ENCODE data around the gene TOMM20.
"Not testable (repeated sequence)": the region's sequence is repeated elsewhere in the genome, so short reads cannot be mapped to it uniquely, and the experiment has no call there.

The TOMM20 gene

DNA sequence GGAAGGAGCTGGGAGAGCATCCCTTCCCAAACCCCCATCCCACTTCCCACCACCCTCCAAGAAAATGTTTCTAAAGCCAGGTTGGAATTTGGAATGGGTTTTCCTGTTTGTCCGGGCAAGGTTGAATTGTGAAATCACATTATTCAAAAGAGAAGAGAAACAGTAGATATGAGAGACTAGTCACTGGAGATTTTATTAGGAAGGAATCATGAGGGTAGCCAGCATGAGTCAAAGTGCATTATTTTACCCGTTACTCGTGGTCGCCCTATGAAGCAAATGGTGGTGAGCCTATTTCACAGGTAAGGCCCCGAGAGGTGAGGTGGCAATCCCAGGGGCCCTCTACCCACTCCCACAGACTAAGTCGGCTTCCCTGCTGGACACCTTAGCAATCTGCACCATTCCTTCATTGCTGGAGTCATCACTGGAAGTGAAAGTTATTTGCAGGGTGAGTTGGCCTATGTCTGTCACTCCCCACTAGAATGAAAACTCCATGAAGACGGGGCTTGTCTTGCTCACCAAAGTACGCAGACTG, 52.8 kb downstream of the TOMM20 start:
- peak overlapping the region in 1 of 3 experiments; percentile 7 for H3K4me3 Mint-ChIP-seq
- H3K27me3 Mint-ChIP-seq (ENCODE audit: low read depth), result peaks cover 4% of the 10 kb centered on the region
- H3K9me3 Mint-ChIP-seq, result no peaks in the 10 kb centered on the region
- no peak for TF ChIP-seq CTCF (IDR thresholded peaks at IDR 0.05; ENCODE audit: unreplicated experiment in 3 of 3)
- H3K27ac Mint-ChIP-seq, result peak overlapping the region; percentile 84 to 94 (median 91)
- no peaks in the 10 kb centered on the region for H3K36me3 Mint-ChIP-seq (ENCODE audit: low read depth)
- H3K4me1 Mint-ChIP-seq, result peaks cover 37% of the 10 kb centered on the region

DNA sequence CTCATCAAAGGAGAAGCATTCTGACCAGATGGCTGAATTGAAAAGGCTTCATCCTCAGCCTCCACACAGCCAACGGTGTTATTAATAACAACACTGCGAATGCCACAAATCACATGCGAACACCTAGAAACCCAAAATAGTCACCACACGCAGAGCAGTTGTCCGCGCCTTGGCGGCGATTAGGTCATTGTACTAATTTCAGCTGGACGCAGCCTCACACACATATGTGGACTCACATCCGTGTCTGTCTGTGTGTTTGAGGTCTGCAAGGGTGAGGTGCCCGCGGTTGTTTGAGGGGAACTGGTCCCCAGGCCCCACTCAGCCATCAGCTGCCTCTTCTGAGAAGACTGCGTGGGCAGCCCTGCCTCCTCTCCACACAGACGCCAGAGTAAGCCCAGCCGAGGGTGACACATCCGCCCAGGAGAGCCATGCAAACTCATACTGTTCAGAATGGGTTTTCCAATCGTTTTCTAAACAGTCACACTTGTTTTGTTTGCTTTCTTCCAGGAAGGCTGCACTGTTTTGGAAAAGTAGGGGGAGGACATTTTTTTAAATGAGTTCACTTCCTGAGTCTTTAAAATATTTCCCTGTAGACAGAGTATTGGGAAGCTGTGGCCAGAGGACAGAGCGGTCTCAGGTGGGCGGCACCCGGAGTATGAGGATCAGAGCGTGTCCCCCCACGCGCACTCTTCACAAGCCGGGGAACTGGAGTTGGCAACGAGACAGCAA, 53.4 kb downstream of the TOMM20 start:
- TF ChIP-seq CTCF (IDR thresholded peaks at IDR 0.05; ENCODE audit: unreplicated experiment in 3 of 3), result no peak
- Mint-ChIP-seq H3K4me1 (peaks cover 39% of the 10 kb centered on the region), H3K27me3 (ENCODE audit: low read depth) (peaks cover 4% of the 10 kb centered on the region), H3K9me3 (no peaks in the 10 kb centered on the region), H3K36me3 (ENCODE audit: low read depth) (no peaks in the 10 kb centered on the region), H3K4me3 (peak overlapping the region in 2 of 3 experiments; percentile 7 to 42), H3K27ac (peak overlapping the region; percentile 84 to 94 (median 91))

DNA sequence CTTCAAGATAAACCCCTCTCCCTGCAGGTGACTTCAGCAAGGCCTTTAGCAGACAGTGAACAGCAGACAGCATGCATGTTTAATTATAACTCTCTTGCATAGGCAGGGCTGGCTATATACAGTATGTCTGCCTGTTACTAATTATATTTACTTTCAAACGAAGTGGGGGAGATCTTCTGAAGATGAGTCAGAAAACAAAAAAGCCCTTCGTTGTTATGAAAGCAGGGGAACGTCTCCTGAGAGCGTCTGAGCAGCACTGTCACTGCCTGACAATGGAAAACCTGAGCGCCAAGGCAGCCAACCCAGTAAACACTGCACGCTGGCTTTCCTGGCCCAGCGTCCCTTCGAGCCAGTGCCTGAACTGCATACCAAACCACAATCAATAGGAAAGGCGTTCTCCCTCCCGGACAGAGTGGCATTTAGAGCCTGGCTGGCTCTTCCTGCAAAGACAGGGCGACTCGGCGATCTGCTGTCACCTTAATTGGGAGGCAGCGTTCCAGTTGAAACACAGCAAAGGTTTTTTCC, 54.1 kb downstream of the TOMM20 start:
- Mint-ChIP-seq H3K27ac (peak overlapping the region; percentile 84 to 94 (median 91)), H3K36me3 (ENCODE audit: low read depth) (no peaks in the 10 kb centered on the region), H3K27me3 (ENCODE audit: low read depth) (peaks cover 4% of the 10 kb centered on the region), H3K4me3 (peak overlapping the region in 2 of 3 experiments; percentile 1 to 18), H3K4me1 (peaks cover 44% of the 10 kb centered on the region), H3K9me3 (no peaks in the 10 kb centered on the region)
- TF ChIP-seq CTCF (IDR thresholded peaks at IDR 0.05; ENCODE audit: unreplicated experiment in 3 of 3), result no peak

DNA sequence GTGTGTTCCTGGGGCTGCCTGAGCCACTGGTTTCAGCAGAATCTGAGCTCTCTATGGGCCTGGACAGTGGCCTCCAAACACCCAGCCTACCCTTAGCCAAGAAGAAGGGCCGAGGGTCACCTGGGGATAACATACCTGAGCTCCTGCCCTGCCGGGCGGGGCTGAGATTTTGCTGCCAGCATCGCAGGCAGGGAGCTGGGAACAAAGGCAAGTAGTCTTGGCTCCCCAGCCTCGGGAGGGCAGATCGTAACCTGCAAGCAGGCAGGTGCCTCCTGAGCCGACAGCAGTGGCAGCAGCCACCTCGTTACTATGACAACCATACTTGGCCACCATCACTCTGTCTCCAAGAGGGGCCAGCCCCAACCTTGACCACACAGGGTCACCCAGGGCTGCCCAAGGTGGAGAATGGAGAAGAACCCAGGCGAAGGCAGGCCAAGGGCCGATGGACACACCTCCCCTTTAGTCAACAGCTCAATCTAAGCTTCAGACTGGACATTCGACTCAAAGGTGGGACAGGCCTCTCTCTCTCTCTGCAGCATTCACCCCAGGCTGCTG, 54.6 kb downstream of the TOMM20 start:
- H3K9me3 Mint-ChIP-seq, result no peaks in the 10 kb centered on the region
- peak overlapping the region; percentile 84 to 94 (median 91) for H3K27ac Mint-ChIP-seq
- peaks cover 4% of the 10 kb centered on the region for H3K27me3 Mint-ChIP-seq (ENCODE audit: low read depth)
- TF ChIP-seq CTCF (IDR thresholded peaks at IDR 0.05; ENCODE audit: unreplicated experiment in 3 of 3), result no peak
- no peak overlapping the region for H3K4me3 Mint-ChIP-seq
- no peaks in the 10 kb centered on the region for H3K36me3 Mint-ChIP-seq (ENCODE audit: low read depth)
- H3K4me1 Mint-ChIP-seq, result peaks cover 49% of the 10 kb centered on the region

DNA sequence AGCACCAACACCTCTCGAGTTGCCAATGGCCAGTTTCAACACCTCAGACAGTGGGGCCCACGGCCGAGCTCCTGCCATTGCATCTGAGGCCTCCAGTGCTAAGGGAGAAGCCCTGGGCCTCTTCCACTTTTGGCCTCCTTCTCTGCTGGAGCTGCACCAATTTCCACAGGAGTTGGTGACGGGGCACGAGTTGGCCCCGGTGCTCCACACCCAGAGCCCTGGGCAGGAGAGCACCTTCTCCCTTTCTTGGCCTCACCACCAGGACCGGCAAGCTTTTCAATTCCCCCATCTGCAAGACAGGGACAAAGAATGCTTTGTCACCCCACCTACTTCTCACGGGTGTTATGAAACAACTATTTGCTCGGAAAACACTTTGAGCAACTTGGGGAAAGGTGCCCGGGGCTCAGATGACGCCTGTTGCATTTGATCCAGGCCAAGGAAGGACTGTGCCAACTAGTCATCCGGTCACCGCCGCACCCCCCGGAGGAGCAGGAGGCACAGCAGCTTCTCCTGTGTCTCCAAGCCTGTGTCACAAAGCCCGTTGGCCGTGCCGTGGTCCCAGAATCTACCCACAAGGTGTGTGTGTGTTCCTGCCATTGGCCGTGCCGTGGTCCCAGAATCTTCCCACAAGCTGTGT, 55.2 kb downstream of the TOMM20 start:
- peaks cover 52% of the 10 kb centered on the region for H3K4me1 Mint-ChIP-seq
- peaks cover 4% of the 10 kb centered on the region for H3K27me3 Mint-ChIP-seq (ENCODE audit: low read depth)
- H3K36me3 Mint-ChIP-seq (ENCODE audit: low read depth), result no peaks in the 10 kb centered on the region

GRCh38 chr1:235072577-235072976, 56.1 kb downstream of the TOMM20 start:
- not testable (repeated sequence) for H3K36me3 Mint-ChIP-seq (ENCODE audit: low read depth); H3K27me3 Mint-ChIP-seq (ENCODE audit: low read depth); H3K9me3 Mint-ChIP-seq; H3K27ac Mint-ChIP-seq; H3K4me3 Mint-ChIP-seq
- H3K4me1 Mint-ChIP-seq, result peaks cover 61% of the 10 kb centered on the region

More for the DNA sequence above, 55.2 kb downstream of the TOMM20 start:
- no peaks in the 10 kb centered on the region for H3K9me3 Mint-ChIP-seq
- TF ChIP-seq CTCF (IDR thresholded peaks at IDR 0.05; ENCODE audit: unreplicated experiment in 3 of 3), result no peak
- H3K4me3 Mint-ChIP-seq, result no peak overlapping the region
- H3K27ac Mint-ChIP-seq, result peak overlapping the region in 1 of 3 experiments; percentile 10
